GM21737 (cell line): ENCODE measurements around the gene CFAP97.
"Not testable (repeated sequence)": the region's sequence is repeated elsewhere in the genome, so short reads cannot be mapped to it uniquely, and the experiment has no call there.

ENCODE experiments used
- ATAC-seq: cut with Tn5 transposase; IDR thresholded peaks from one replicate; pipeline ENCODE4 v1.9.1; 2021; ENCODE audit warnings: mild to moderate bottlenecking, moderate library complexity; ENCODE audit not compliant: unreplicated experiment

CFAP97 gene

GRCh38 chr4:185201977-185202962 is 1.5 kb downstream of the CFAP97 start:
- ATAC-seq, result no peak

DNA sequence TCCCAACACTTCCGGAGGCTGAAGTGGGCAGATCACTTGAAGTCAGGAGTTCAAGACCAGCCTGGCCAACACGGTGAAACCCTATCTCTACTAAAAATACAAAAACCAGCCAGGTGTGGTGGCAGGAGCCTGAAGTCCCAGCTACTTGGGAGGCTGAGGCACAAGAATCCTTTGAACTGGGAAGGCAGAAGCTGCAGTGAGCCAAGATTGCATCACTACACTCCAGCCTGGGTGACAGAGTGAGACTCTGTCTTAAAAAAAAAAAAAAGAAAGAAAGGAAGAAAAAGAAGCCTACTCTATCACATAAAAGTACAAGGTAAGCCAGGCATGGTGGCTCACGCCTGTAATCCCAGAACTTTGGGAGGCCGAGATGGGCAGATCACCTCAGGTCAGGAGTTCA is 5.6 kb downstream of the CFAP97 start:
- not testable (repeated sequence) for ATAC-seq

DNA sequence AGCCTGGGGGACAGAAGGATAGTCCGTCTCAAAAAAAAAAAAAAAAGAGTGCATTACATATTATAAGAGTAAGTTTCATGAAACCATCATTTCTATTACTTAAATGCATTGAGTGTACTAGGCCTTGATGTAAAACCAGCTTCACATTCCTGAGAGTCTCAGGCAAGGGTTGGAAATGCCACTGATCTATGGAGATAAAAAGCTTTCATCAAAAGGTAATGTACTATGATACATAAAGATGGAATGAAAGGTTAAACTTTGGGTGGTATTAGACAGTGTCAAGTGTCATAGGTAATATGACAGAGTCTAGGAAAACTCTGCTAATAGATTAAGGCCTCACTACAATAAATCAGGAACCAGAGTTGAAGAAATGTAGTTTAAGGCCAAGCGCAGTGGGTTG is 7.4 kb downstream of the CFAP97 start:
- ATAC-seq, result no peak

DNA sequence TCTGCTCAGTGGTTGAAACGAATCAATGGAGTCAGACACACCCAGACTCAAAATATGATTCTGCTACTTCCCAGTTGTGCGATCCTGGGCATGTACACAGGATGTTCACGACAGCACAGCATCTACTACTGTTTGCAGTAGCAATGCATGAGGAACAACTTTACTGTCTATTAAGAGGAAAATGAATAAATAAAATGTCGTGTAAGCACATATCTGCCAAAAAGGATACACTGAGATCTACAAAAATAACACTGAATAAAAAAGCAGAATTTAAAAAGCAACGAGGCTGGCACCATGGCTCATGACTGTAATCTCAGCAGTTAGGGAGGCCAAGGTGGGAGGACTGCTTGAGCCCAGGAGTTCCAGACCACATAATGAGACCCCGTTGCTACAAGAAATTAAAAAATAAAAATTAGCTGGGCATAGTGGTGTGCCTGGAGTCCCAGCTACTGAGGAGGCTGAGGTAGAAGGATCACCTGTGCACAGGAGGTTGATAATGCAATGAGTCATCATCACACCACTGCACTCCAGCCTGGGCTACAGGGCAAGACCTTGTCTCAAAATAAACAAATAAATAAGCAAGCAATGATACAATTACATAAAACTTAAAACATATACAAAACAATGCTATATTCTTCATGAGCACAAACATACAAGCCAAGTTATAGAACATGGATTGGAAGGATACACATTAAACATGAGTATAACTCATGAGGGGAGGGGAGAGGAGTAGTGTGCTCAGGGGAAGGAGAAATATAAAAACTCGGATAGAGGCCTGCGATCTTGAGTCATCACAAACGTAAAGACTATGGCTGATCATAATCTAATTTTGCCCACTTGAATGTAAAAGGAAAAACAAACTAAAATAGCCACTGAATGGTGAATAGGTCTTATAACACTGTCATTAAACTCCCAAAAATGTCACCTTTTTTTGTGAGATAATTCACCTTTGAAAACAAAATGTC is 8.6 kb downstream of the CFAP97 start:
- no peak for ATAC-seq

- peak; percentile 67 for ATAC-seq
Observed at GRCh38 chr4:185192059-185192458, 11.7 kb downstream of the CFAP97 start.

DNA sequence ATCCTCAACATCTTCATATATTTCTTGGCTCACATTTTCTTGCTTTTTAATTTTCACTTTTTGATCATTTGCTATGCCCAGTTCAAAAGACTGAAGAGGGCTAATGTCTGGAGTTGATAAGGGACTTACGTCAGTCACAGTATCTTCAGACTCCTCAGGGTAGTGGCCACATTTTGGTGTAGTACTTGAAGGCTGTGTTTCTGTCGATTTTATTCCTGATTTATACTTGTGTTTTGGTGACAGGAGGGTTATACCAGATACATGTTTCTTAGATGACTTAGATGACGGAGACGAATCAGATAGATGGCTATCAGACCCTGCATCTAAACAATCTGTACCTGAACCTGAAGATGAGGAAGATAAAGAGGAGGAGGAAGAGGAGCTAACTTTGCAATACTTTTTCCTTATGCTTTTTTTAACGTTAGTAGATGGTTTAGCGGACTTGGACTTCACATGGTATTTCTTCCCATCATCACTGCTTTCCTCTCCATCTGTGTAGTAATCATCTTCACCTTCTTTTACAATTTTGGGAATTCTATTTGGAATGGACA is 13.4 kb downstream of the CFAP97 start:
- no peak for ATAC-seq

DNA sequence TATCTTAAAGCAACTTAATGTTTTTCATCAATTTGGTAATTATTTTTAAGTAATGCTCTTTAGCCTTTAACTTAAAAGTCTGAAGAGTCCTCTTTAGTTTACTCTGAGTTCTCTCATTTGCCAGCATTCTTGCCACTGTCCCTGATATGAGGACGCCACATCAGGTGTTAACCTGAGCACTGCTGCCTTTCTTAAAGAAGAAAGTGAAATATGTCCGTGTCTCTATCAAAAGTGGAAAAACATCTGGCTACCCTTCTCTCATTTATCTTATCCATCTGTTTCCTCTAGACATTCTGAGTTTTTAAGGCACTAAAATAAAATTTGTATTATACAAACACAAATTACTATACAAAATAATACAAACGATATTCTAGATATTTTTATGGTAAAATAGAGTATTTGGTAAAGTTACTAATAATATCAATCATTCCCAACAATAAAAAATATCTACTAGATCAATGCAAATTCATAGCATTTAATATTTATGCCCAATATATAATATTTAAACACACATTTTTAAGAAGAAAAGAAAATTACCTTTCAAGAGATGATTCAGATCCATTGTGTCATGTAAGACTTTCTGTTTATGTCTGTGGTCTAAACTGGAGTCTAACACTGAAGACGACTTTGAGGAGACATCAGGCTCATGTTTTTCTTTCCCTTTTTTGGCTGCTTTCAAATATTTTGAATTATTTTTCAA is 14.0 kb downstream of the CFAP97 start:
- no peak for ATAC-seq

GRCh38 chr4:185186769-185187168 is 17.0 kb downstream of the CFAP97 start:
- ATAC-seq, result no peak

GRCh38 chr4:185183622-185184281 is 20.0 kb downstream of the CFAP97 start:
- no peak for ATAC-seq

DNA sequence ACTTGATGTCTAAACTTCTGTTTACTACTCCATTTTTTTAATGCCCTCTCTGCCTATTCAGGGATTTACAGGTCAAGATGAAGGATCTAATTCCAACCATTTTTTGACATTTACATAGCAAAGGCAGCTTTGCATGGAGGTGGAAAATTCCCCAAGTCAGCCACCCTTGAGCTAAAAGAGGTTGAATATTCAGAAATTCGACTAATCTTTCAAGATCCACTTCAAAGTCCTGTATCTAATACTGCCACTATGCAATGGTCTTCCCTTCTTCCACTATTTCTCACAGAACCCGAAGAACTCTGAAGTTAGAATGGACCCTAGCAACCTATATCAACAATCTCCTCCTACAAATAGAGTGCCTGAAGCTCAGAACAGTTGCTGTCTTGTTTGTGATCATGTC is 21.6 kb downstream of the CFAP97 start:
- no peak for ATAC-seq

GRCh38 chr4:185179488-185179887 is 24.3 kb downstream of the CFAP97 start:
- ATAC-seq, result no peak

- ATAC-seq, result peak; percentile 84
Observed at GRCh38 chr4:185171373-185172071, 32.3 kb downstream of the CFAP97 start.

DNA sequence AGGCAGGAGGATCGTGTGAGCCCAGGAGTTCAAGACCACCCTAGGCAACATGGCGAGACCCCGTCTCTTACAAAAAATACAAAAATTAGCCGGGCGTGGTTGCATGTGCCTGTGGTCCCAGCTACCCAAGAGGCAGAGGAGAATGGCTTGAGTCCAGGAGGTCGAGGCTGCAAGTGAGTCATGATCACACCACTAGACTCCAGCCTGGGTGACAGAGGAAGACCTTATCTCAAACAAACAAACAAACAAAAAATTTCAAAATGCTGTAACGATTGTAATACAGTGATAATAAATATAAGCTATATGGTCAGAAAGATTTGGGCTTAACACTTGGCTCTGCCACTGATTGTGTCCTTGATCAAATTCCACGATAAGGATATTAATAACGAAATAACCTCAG is 36.6 kb downstream of the CFAP97 start:
- ATAC-seq, result no peak

DNA sequence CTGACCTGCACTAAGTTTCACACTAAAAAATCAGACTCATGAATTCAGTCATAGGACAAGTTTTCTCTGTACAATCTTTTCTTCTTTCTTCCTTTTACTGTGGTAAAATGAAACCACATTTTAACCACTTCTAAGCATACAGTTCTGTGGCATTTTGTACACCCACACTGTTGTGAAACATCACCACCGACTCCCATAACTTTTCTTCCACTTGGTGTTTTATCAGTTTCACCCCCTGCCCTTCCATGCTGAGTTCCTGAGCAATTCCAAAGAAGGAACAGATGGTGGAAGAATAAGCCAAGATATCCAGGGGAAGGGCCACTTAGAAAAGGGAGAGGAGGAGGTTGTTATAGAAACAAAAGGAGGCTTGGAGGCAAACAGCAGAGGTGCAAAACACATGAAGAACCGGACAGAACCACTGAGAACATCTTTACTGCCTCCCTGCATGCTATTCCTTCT is 38.2 kb downstream of the CFAP97 start:
- peak; percentile 93 for ATAC-seq

GRCh38 chr4:185151296-185151695 is 52.5 kb downstream of the CFAP97 start:
- no peak for ATAC-seq

GRCh38 chr4:185149392-185149791 is 54.4 kb downstream of the CFAP97 start:
- no peak for ATAC-seq

- ATAC-seq, result no peak
Observed at GRCh38 chr4:185145572-185145971, 58.2 kb downstream of the CFAP97 start.

GRCh38 chr4:185144601-185145240 is 59.1 kb downstream of the CFAP97 start:
- no peak for ATAC-seq

DNA sequence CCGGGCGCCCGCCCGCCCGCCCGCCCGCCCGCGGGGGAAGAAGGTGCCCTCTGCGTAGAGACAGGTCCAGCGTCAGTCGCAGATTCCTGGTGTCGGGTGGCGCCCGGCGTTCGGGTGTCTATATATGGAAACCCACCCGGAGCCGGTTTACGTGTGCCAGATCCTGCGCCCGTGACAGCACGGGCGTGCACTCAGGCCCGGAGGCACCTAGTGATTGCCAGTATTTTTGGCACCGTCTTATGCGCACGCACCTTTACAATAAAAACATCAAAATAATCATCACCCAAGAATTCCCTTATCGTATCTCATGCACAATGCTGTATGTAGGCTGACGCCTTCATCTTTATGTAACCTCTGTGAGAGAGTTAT is 60.2 kb downstream of the CFAP97 start:
- ATAC-seq, result peak; percentile 18
